Adipocyte (in vitro differentiated cells): ENCODE measurements around the gene BORCS6.

Source experiments
- DNase-seq: peaks from one replicate; pipeline ENCODE4 v3.0.0-alpha.2; 2015; ENCODE audit warnings: low read depth
- H3K27me3 ChIP-seq: replicated peaks from 2 replicates; pipeline ENCODE4 v1.7.0; 2013; ENCODE audit warnings: mild to moderate bottlenecking, low read length, moderate library complexity; ENCODE audit not compliant: control insufficient read depth, insufficient read depth
- H3K36me3 ChIP-seq: 2 replicates; pipeline ENCODE4 v1.7.0; 2013; ENCODE audit warnings: low read length, mild to moderate bottlenecking, moderate library complexity; ENCODE audit not compliant: control insufficient read depth, insufficient read depth, severe bottlenecking
- H3K4me1 ChIP-seq: 2 replicates; pipeline ENCODE4 v1.7.0; 2013; ENCODE audit warnings: mild to moderate bottlenecking, low read length, moderate library complexity; ENCODE audit not compliant: control insufficient read depth, insufficient read depth
- H3K4me3 ChIP-seq: 2 replicates; pipeline ENCODE4 v1.7.0; 2013; ENCODE audit warnings: mild to moderate bottlenecking, low read length, moderate library complexity
- H3K9ac ChIP-seq: 2 replicates; pipeline ENCODE4 v1.7.0; 2013; ENCODE audit warnings: mild to moderate bottlenecking, low read length, moderate library complexity
- H3K9me3 ChIP-seq: 2 replicates; pipeline ENCODE4 v1.7.0; 2013; ENCODE audit warnings: mild to moderate bottlenecking, low read length, moderate library complexity; ENCODE audit not compliant: control insufficient read depth

The BORCS6 gene

GRCh38 chr17:8150194-8151119 is 39.5 kb downstream of the BORCS6 start:
- Histone ChIP-seq H3K4me3 (peak overlapping the region; percentile 93), H3K27me3 (no peaks in the 10 kb centered on the region), H3K9ac (peak overlapping the region; percentile 97), H3K9me3 (no peaks in the 10 kb centered on the region), H3K4me1 (peaks cover 29% of the 10 kb centered on the region), H3K36me3 (peaks cover 54% of the 10 kb centered on the region)
- no peak for DNase-seq

DNA sequence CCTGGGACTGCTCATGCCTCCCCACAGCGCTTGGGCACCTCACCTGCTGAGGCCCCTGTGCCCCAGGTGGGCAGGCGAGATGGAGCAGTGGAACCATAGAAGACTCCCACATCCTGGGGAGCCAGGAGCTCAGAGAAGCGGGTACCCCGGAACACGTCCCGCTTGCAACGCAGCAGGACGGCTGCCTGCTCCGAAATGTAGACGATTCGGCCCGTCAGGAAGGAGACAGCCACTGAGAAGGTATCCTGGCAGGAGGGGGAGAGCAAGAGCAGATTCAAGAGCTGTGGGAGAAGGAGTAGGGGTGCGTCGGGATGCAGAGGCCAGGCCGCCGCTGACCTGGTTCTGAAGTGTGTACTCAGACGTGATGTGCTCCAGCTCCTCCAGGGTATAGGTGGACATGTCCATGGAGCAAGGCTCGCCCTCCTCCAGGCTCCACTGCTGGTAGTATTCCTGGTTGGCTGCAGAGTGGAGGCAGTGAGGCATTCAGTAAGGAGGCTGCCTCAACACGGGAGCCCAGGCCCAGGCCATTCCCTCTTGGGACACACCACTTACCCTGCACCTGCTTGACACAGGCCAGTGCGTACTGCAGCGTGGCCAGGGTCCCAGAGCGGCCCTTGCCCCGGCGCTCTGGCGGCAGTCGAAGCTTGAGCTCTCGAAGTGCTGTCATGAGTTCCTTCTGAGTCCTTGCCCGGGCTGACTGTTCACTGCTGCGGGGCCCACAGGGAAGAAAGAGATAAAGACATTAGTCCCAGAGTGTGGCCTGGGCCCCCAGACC is 40.4 kb downstream of the BORCS6 start:
- peaks cover 63% of the 10 kb centered on the region for H3K36me3 ChIP-seq
- H3K27me3 ChIP-seq = no peaks in the 10 kb centered on the region
- peak overlapping the region; percentile 97 for H3K9ac ChIP-seq
- H3K4me3 ChIP-seq = no peak overlapping the region
- no peaks in the 10 kb centered on the region for H3K9me3 ChIP-seq
- peaks cover 29% of the 10 kb centered on the region for H3K4me1 ChIP-seq
- no peak for DNase-seq

GRCh38 chr17:8148560-8148959 is 41.4 kb downstream of the BORCS6 start:
- Histone ChIP-seq H3K4me3 (no peak overlapping the region), H3K4me1 (peaks cover 25% of the 10 kb centered on the region), H3K9me3 (no peaks in the 10 kb centered on the region), H3K36me3 (peaks cover 73% of the 10 kb centered on the region), H3K9ac (peak overlapping the region; percentile 41), H3K27me3 (no peaks in the 10 kb centered on the region)
- no peak for DNase-seq

GRCh38 chr17:8147805-8148404 is 42.1 kb downstream of the BORCS6 start:
- Histone ChIP-seq H3K27me3 (no peaks in the 10 kb centered on the region), H3K9me3 (no peaks in the 10 kb centered on the region), H3K36me3 (peaks cover 79% of the 10 kb centered on the region), H3K4me1 (peaks cover 18% of the 10 kb centered on the region), H3K4me3 (no peak overlapping the region), H3K9ac (peak overlapping the region; percentile 41)
- no peak for DNase-seq

DNA sequence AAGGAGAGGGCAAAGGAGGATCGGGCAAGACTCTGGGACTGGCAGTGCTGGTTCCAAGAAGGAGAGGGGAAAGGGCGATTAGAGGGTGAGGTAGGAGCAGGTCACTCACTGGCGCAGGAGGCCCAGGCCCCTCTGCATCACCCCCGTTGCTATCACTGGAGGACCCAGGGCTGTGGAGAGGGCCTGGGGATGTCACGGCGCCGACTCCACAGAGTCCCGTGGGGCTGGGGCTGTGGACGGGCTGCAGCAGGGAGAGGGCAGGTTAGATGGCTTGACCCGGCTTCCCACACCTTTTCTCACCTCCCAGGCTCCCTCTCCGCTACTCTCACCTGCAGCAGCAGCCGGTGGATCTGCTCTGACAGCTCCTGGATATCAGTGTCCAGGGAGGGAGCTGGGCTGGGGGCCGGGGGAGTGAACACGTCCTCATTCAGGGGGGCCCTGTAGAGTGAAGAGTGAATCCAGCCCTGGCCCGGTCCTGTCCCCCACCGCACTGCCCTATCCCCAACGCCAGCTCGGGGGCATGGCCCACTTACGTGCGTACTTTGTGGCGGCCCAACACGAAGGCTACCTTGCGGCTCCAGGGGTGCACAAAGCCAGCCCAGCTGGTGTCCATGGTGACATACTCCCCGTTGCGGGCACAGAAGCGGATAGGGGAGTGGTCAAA is 42.7 kb downstream of the BORCS6 start:
- Histone ChIP-seq H3K4me3 (no peak overlapping the region), H3K27me3 (no peaks in the 10 kb centered on the region), H3K36me3 (peaks cover 85% of the 10 kb centered on the region), H3K9ac (peak overlapping the region; percentile 41), H3K4me1 (peaks cover 13% of the 10 kb centered on the region), H3K9me3 (no peaks in the 10 kb centered on the region)
- DNase-seq = no peak

DNA sequence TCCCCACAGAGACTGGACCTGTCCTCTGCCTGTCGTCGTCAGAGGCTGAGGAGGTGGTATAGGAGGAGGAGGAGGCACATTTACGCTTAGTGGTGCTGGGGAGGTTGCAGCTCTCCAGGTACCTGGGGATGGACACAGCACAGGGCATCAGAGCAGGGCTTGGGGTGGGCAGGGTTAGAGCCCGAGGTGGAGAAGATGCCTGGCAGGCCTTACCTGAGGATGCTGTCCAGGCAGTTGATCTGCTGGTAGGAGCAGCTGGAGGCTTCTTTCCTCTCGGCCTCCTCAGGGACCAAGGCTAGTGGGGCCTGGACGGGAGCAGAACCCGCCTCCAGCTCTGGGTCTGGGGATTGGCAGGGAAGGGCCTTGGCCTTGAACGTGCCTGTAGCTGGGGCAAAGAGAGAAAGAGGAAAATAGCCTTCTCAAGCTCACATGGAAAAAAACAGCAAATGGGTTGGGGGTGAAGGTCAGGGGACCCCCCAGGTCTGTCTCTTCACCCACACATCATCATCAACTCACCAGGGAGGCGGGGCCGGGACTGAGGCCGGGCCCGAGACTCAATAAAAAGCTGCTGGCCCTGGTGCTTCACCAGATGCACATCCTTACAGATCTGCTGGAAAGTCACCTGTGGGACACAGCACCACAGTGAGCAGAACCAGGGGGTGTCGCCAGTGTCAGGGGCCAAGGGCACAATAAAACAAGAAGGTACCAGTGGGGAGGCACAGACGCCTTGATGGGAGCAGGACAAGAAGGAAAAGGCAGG is 43.4 kb downstream of the BORCS6 start:
- DNase-seq = no peak
- Histone ChIP-seq H3K9me3 (no peaks in the 10 kb centered on the region), H3K36me3 (peaks cover 92% of the 10 kb centered on the region), H3K27me3 (no peaks in the 10 kb centered on the region), H3K4me1 (peaks cover 13% of the 10 kb centered on the region), H3K9ac (peak overlapping the region; percentile 1), H3K4me3 (no peak overlapping the region)

GRCh38 chr17:8145811-8146210 is 44.2 kb downstream of the BORCS6 start:
- Histone ChIP-seq H3K4me1 (peaks cover 11% of the 10 kb centered on the region), H3K9ac (peak overlapping the region; percentile 1), H3K36me3 (peaks cover 99% of the 10 kb centered on the region), H3K4me3 (no peak overlapping the region), H3K27me3 (no peaks in the 10 kb centered on the region), H3K9me3 (no peaks in the 10 kb centered on the region)
- DNase-seq = no peak

DNA sequence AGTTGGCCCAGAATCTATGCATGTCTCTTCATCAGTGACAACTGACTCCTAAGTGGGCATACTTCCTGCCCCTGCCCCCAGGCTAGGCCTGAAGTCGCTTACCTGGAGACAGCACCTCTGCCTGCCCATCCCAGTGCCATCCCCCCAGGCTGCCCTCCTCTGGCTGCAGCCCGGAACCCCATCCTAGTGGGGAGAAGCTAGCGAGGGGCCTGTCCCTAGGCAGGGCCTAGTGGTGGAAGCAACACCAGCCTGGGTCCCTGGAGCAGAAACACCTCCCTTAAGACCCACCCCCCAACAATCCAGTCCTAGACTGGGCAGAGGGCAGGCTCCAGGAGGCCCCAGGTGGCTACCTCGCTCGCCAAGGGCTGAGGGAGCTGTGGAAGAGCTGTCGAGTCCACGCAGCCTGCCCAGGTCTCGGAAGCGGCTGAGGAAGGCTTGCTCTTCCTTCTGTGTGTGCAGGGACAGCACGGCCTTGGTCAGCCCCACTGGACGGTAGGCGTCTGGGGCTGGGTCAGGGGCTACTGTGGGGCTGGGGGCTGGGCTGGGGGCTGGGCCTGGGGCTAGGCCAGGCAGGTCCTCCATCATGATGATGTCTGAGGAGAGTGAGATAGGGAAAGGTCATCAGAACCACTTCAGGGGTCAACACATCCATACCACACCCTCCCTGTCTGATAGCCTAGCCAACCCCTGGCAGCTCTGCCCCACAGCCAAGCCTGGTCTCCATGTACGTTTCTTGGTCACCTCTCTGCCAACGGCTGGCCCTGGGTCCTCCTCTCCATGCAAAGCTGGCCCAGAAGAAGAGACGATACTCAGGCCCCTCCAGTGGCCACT is 45.4 kb downstream of the BORCS6 start:
- Histone ChIP-seq H3K36me3 (peaks cover 99% of the 10 kb centered on the region), H3K9ac (no peak overlapping the region), H3K4me3 (no peak overlapping the region), H3K27me3 (no peaks in the 10 kb centered on the region), H3K9me3 (no peaks in the 10 kb centered on the region), H3K4me1 (peaks cover 4% of the 10 kb centered on the region)
- no peak for DNase-seq

DNA sequence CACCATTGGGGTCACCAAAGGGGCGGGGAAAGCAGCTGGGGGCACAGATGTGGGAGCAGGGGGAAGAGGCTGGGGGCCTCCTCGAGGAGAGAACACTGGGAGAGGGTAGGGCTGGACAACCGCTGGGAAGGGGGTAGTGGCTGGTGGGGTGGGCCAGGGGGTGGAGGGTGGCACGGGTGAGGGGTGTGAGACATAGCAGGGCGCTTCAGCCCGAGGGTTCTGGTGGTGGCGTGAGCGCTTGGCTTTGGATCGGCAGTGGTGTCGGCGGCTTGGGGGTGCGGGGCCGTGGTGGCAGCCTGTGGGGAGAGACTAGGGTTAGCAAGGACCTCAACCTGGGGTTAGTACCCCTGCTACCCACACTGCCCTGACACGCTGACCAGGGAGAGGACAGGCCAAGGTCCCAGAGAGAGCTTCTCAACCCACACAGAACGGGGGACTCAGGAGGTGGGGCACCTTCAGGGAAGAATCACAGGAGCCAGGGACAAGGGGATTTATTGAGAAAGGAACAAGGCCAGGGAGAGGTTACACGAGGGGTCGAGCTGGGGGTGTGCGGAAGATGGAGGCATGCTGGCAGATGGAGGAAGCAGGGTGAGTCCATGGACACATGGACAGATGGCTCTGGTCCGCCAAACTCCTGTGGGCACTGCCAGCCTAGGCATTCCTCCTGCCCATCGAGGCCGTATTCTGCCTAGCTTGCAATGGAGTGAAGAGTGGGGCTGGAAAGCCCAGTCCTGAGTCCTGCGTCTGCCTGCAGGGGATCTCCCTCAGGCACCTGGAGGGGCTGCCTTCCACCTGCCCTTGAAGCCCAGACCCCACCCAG is 46.2 kb downstream of the BORCS6 start:
- H3K4me3 ChIP-seq = no peak overlapping the region
- no peaks in the 10 kb centered on the region for H3K9me3 ChIP-seq
- H3K36me3 ChIP-seq = peaks cover 97% of the 10 kb centered on the region
- no peaks in the 10 kb centered on the region for H3K27me3 ChIP-seq
- H3K4me1 ChIP-seq = peaks cover 9% of the 10 kb centered on the region
- no peak overlapping the region for H3K9ac ChIP-seq
- no peak for DNase-seq
